Endothelial cell of umbilical vein (primary cell): Measurements from ENCODE around the gene SCFD1. TPM values are rescaled to one million over a fixed set of nuclear protein-coding genes. Genes with fewer than 3 reads are reported as not detected.

Source experiments
- BruUV-seq: library from RNA; stranded (reverse); fragments of 400-500 nt; replicated peaks from 2 replicates; lab custom pipeline; 2021; lab: Mats Ljungman, UMichigan
- CTCF ChIA-PET: fragments of 300-600, 350-600 bp; sonication (Branson Sonifier 250); formaldehyde crosslinking; loops from one replicate; lab custom pipeline; 2021; ENCODE audit warnings: antibody characterized with exemption, inconsistent platforms; lab: Charles Lee
- POLR2A ChIA-PET: fragments of 300-600, 350-600 bp; sonication (Branson Sonifier 250); formaldehyde crosslinking; loops from one replicate; lab custom pipeline; 2021; ENCODE audit warnings: antibody characterized with exemption, inconsistent platforms; lab: Charles Lee
- DNase-seq: peaks from one replicate; pipeline ENCODE4 v3.0.0-alpha.2; 2011; ENCODE audit warnings: low read depth, low spot score
- FAIRE-seq: peaks from 2 replicates; lab custom pipeline; 2011; peaks lifted over from hg19 to GRCh38; lab: Jason Lieb, UNC
- H2AFZ ChIP-seq: 2 replicates; pipeline ENCODE4 v1.6.0; 2012; ENCODE audit warnings: low read depth, low read length, control low read depth, inconsistent platforms
- H3K27ac ChIP-seq: 2 replicates; pipeline ENCODE4 v1.5.1; 2011; ENCODE audit warnings: low read depth, mild to moderate bottlenecking, control low read depth, low read length, moderate library complexity; ENCODE audit not compliant: insufficient read depth
- H3K27me3 ChIP-seq, 2 experiments: 2 replicates each; pipeline versions ENCODE4 v1.6.0 to v1.6.1; 2011; ENCODE audit warnings: low read length in 2 of 2, mixed read lengths in 1 of 2; ENCODE audit not compliant: control insufficient read depth in 2 of 2, insufficient read depth in 2 of 2
- H3K36me3 ChIP-seq, 2 experiments: 2 replicates in 1 of 2; 3 replicates in 1 of 2; pipeline ENCODE4 v1.5.1; 2011; ENCODE audit warnings: low read length in 2 of 2, mild to moderate bottlenecking in 1 of 2, moderate library complexity in 1 of 2; ENCODE audit not compliant: control insufficient read depth in 2 of 2, insufficient read depth in 2 of 2; ENCODE audit errors: extremely low read depth in 1 of 2
- H3K4me1 ChIP-seq: 3 replicates; pipeline ENCODE4 v1.5.1; 2011; ENCODE audit warnings: mild to moderate bottlenecking, low read length; ENCODE audit not compliant: control insufficient read depth, insufficient read depth; ENCODE audit errors: extremely low read depth
- H3K4me2 ChIP-seq: 2 replicates; pipeline ENCODE4 v1.6.1; 2011; ENCODE audit warnings: low read length, control low read depth, mixed read lengths; ENCODE audit not compliant: insufficient read depth
- H3K4me3 ChIP-seq, 3 experiments: fragments of 200-600 bp in 1 of 3; sonication (generic), shearing (Covaris generic) in 1 of 3; replicated peaks in 1 of 3; 2 replicates each; pipeline ENCODE4 v1.5.1; 2011 to 2016; ENCODE audit warnings: control low read depth in 3 of 3, low read length in 3 of 3, mild to moderate bottlenecking in 2 of 3, inconsistent platforms in 1 of 3, low read depth in 1 of 3, moderate library complexity in 1 of 3; ENCODE audit not compliant: insufficient read depth in 1 of 3
- H3K79me2 ChIP-seq: 2 replicates; pipeline ENCODE4 v1.6.0; 2012; ENCODE audit warnings: low read length, inconsistent platforms; ENCODE audit not compliant: control insufficient read depth, insufficient read depth
- H3K9ac ChIP-seq: replicated peaks from 2 replicates; pipeline ENCODE3; 2011; ENCODE audit warnings: low read length, control low read depth; ENCODE audit not compliant: insufficient read depth; ENCODE audit errors: extremely low read depth
- H3K9me1 ChIP-seq: replicated peaks from 3 replicates; pipeline ENCODE4 v1.6.0; 2011; ENCODE audit warnings: mild to moderate bottlenecking, low read length; ENCODE audit not compliant: control insufficient read depth, insufficient read depth; ENCODE audit errors: extremely low read depth
- H3K9me3 ChIP-seq: replicated peaks from 2 replicates; pipeline ENCODE4 v1.5.1; 2012; ENCODE audit warnings: low read length, inconsistent platforms; ENCODE audit not compliant: control insufficient read depth, insufficient read depth
- H4K20me1 ChIP-seq: replicated peaks from 2 replicates; pipeline ENCODE3; 2011; ENCODE audit warnings: mild to moderate bottlenecking, low read length; ENCODE audit not compliant: control insufficient read depth, insufficient read depth; ENCODE audit errors: extremely low read depth
- EZH2 ChIP-seq: IDR thresholded peaks from 2 replicates; pipeline ENCODE4 v1.6.1; 2012; ENCODE audit warnings: borderline replicate concordance, low read depth, mild to moderate bottlenecking, moderate library complexity, low read length, inconsistent platforms; ENCODE audit not compliant: severe bottlenecking
- FOS ChIP-seq: IDR thresholded peaks from 2 replicates; pipeline ENCODE4 v1.6.1; 2011; ENCODE audit warnings: mild to moderate bottlenecking, low read length, moderate library complexity, borderline replicate concordance; ENCODE audit not compliant: insufficient read depth
- GATA2 ChIP-seq: IDR thresholded peaks from 2 replicates; pipeline ENCODE4 v1.7.0; 2011; ENCODE audit warnings: low read depth, mild to moderate bottlenecking, moderate library complexity, mixed read lengths, low read length; ENCODE audit not compliant: insufficient read length, insufficient read depth
- JUN ChIP-seq: IDR thresholded peaks from 2 replicates; pipeline ENCODE4 v1.6.1; 2011; ENCODE audit warnings: borderline replicate concordance, low read depth; ENCODE audit not compliant: insufficient read length, insufficient read depth
- MYC ChIP-seq: IDR thresholded peaks from one replicate; pipeline ENCODE4 v1.6.1; 2011; ENCODE audit warnings: mild to moderate bottlenecking, low read depth, low read length
- POLR2A ChIP-seq: IDR thresholded peaks from 2 replicates; pipeline ENCODE4 v1.6.1; 2012; ENCODE audit warnings: low read depth, mild to moderate bottlenecking, control low read depth, low read length
- POLR2AphosphoS5 ChIP-seq: IDR thresholded peaks from 2 replicates; pipeline ENCODE4 v1.6.1; 2012; ENCODE audit warnings: low read depth, mild to moderate bottlenecking, control low read depth, low read length, moderate library complexity; ENCODE audit not compliant: insufficient read depth
- dilution Hi-C: fragments of 300-500 bp; cut with MboI; formaldehyde crosslinking; loops from one replicate; pipeline ENCODE4 v1.15.0; 2019; ENCODE audit warnings: low sequenced_read_pairs; ENCODE audit not compliant: extremely low pct_ligation_motif_present
- intact Hi-C: fragments of 100-400 bp; cut with micrococcal nuclease; formaldehyde crosslinking; loops from one replicate; pipeline ENCODE4 v1.10.0; 2022
- polyA plus RNA-seq, 4 experiments: library from polyadenylated mRNA; depleted of rRNA in 3 of 4; stranded (reverse) in 3 of 4; unstranded in 1 of 4; fragments of >200 nt; gene quantifications; 2 replicates each; pipeline versions ENCODE4 v1.2.1 to v1.2.3, GENCODE V29; 2011 to 2012; ENCODE audit warnings: missing spikeins in 1 of 4
- total RNA-seq: library from RNA; stranded (reverse); gene quantifications from 2 replicates; pipeline ENCODE4 v1.2.3, GENCODE V29; 2021
- TF ChIP-seq, protein P1 (sequence below), 2 donors: IDR thresholded peaks; 1 replicate in 1 of 2; 2 replicates in 1 of 2; pipeline ENCODE4 v1.5.1; 2011; ENCODE audit warnings: low read length in 2 of 2, mild to moderate bottlenecking in 2 of 2, moderate library complexity in 2 of 2, control low read depth in 1 of 2, inconsistent platforms in 1 of 2, low read depth in 1 of 2; ENCODE audit not compliant: insufficient read depth in 1 of 2; ENCODE audit errors: extremely low read depth in 1 of 2
- TF ChIP-seq, protein P2 (sequence below): IDR thresholded peaks from 2 replicates; pipeline ENCODE4 v1.6.1; 2011; ENCODE audit not compliant: insufficient read depth, insufficient read length

SCFD1 gene
- total and polyA plus RNA-seq, 2 donors (not counting 3 experiments of a cell fraction or from before 2014, with no cell fraction given) = 21.3 to 59.9 TPM

DNA sequence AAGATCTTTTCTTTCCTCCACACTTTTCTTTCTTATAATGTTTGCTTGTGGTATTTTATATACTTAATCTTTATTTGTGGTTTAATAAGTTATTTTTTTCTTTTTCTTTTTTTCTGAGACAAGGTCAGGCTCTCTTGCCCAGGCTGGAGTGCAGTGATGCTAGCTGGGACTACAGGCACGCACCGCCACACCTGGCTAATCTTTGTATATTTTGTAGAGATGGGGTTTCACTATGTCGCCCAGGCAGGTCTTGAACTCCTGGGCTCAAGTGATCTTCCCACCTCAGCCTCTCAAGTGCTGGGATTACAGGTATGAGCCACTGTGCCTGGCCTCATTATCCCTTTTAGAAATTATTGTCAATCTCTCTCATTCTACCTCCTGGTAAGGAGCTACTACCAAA, 87.1 kb downstream of the SCFD1 start:
- CTCF ChIA-PET = no interaction called here
- H4K20me1 ChIP-seq = no peaks in the 10 kb centered on the region
- no peaks in the 10 kb centered on the region for H3K9me3 ChIP-seq
- dilution Hi-C loops = no loop called here
- POLR2A ChIA-PET = no interaction called here
- no peak overlapping the region for H3K4me3 ChIP-seq
- no TSS peak for BruUV-seq
- H3K27ac ChIP-seq = no peak overlapping the region
- H3K9ac ChIP-seq = no peak overlapping the region
- H3K4me2 ChIP-seq = no peak overlapping the region
- no peak for DNase-seq
- no peak overlapping the region for H2AFZ ChIP-seq
- H3K9me1 ChIP-seq = no peaks in the 10 kb centered on the region
- no peaks in the 10 kb centered on the region for H3K36me3 ChIP-seq
- intact Hi-C loops = no loop called here
- TF ChIP-seq POLR2A (no peak), JUN (no peak), POLR2AphosphoS5 (no peak), MYC (no peak), FOS (no peak), GATA2 (no peak), EZH2 (no peak)
- TF ChIP-seq, protein P1, sequence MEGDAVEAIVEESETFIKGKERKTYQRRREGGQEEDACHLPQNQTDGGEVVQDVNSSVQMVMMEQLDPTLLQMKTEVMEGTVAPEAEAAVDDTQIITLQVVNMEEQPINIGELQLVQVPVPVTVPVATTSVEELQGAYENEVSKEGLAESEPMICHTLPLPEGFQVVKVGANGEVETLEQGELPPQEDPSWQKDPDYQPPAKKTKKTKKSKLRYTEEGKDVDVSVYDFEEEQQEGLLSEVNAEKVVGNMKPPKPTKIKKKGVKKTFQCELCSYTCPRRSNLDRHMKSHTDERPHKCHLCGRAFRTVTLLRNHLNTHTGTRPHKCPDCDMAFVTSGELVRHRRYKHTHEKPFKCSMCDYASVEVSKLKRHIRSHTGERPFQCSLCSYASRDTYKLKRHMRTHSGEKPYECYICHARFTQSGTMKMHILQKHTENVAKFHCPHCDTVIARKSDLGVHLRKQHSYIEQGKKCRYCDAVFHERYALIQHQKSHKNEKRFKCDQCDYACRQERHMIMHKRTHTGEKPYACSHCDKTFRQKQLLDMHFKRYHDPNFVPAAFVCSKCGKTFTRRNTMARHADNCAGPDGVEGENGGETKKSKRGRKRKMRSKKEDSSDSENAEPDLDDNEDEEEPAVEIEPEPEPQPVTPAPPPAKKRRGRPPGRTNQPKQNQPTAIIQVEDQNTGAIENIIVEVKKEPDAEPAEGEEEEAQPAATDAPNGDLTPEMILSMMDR (IDR thresholded peaks at IDR 0.05; ENCODE audit: extremely low read depth in 1 of 2, insufficient read depth in 1 of 2, low read depth in 1 of 2, low read length in 2 of 2) = no peak
- TF ChIP-seq, protein P2, sequence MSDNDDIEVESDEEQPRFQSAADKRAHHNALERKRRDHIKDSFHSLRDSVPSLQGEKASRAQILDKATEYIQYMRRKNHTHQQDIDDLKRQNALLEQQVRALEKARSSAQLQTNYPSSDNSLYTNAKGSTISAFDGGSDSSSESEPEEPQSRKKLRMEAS = no peak
- no peaks in the 10 kb centered on the region for H3K27me3 ChIP-seq
- FAIRE-seq = no peak
- no peaks in the 10 kb centered on the region for H3K4me1 ChIP-seq
- H3K79me2 ChIP-seq = no peaks in the 10 kb centered on the region
